LNCaP clone FGC (cell line): Measurements from ENCODE around the gene PLPPR2.

Experiments used
- DNase-seq: peaks from one replicate; pipeline ENCODE4 v3.0.0-alpha.2; 2011; ENCODE audit warnings: low read depth
- H3K4me3 ChIP-seq: 2 replicates; pipeline ENCODE4 v1.5.1; 2011; ENCODE audit warnings: mild to moderate bottlenecking, low read depth, low read length, control low read depth
- TF ChIP-seq, protein P1 (sequence below): IDR thresholded peaks from 2 replicates; pipeline ENCODE4 v1.5.1; 2012; ENCODE audit warnings: mild to moderate bottlenecking; ENCODE audit not compliant: control insufficient read depth, insufficient read depth; ENCODE audit errors: extremely low read depth

The PLPPR2 gene

DNA sequence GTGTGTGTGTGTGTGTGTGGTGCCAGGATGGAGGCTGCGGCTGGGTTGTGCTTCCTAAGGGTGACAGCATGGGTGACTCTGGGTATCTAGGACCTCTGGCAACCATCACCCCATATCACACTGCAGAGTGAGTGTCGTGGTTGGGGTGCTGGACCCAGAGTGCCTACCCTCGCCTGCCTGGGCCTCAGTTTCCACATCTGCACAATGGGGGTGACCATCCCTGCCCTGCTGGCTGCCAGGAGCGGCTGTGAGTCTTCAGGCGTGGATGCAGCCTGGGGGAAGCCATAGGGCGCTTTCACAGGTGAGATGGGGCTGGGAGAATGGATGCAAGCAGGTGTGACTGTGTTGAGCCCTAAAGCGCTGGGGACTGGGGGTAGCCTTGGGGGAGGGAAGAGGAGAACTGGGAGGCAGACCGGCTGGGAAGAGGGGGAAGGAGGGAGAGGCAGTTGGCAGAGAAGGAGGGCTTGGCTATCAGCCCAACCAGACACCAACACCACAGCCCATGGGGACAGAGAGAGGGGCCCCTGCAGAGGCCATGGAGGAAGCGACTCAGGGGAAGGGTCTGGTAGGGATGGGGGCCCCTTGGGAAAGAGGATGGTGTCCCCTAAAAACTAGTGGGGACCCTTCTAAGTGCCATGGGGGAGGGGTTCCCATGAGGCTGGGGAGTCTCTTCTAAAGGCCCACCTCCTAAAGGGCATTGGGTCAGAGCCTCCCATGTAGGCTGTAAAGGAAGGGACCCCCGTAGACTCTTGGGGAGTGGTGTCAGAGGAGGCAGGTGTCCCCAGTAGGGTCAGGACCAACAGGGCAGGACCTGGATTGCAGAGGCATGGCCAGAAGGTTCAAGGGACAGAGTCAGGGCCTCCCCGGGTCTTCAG is 1.7 kb downstream of the PLPPR2 start:
- H3K4me3 ChIP-seq, result no peak overlapping the region
- TF ChIP-seq, protein P1, sequence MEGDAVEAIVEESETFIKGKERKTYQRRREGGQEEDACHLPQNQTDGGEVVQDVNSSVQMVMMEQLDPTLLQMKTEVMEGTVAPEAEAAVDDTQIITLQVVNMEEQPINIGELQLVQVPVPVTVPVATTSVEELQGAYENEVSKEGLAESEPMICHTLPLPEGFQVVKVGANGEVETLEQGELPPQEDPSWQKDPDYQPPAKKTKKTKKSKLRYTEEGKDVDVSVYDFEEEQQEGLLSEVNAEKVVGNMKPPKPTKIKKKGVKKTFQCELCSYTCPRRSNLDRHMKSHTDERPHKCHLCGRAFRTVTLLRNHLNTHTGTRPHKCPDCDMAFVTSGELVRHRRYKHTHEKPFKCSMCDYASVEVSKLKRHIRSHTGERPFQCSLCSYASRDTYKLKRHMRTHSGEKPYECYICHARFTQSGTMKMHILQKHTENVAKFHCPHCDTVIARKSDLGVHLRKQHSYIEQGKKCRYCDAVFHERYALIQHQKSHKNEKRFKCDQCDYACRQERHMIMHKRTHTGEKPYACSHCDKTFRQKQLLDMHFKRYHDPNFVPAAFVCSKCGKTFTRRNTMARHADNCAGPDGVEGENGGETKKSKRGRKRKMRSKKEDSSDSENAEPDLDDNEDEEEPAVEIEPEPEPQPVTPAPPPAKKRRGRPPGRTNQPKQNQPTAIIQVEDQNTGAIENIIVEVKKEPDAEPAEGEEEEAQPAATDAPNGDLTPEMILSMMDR, result no peak

DNA sequence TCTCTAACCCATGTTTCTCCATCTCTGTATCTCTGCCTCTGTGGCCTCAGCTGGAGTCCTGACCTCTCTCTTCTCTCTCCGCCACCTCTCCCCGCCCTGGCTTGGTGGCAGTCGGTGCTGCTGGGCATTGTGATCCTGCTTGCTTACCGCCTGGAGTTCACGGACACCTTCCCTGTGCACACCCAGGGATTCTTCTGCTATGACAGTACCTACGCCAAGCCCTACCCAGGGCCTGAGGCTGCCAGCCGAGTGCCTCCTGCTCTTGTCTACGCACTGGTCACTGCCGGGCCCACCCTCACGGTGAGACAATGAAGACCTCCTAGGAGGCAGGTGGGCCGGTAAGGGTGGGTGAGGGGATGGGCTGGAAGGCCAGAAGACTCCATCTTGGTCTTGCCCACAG is 4.2 kb downstream of the PLPPR2 start:
- H3K4me3 ChIP-seq, result no peak overlapping the region
- TF ChIP-seq, protein P1, result no peak
- no peak for DNase-seq

More for the DNA sequence above, 1.7 kb downstream of the PLPPR2 start:
- DNase-seq, result no peak

DNA sequence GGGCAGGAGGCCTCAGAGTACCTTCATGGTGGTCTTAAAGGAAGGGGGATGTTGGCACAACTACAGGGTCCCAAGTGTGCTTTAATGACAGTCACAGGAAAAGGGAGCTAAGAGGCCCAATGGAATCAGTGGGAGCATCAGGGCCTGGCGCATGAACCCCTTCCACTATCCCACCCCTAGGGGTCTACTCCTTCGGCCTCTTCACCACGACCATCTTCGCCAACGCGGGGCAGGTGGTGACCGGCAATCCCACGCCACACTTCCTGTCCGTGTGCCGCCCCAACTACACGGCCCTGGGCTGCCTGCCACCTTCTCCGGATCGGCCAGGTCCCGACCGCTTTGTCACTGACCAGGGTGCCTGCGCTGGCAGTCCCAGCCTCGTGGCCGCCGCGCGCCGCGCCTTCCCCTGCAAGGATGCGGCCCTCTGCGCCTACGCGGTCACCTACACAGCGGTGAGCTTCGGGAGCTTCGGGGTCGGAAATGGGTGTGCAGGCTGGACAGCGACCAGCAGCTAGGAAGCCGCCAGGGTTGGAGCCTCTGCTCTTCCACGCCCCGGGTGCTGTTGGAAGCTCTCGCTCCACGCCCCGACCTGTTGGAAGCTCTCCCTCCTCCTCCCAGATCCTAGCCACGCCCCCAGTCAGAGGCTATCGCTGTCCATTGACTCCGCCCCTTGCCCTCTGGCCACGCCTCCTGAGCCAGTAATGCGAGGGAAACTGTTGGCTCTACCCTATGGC is 6.0 kb downstream of the PLPPR2 start:
- TF ChIP-seq, protein P1, result no peak
- H3K4me3 ChIP-seq, result no peak overlapping the region
- DNase-seq, result no peak

DNA sequence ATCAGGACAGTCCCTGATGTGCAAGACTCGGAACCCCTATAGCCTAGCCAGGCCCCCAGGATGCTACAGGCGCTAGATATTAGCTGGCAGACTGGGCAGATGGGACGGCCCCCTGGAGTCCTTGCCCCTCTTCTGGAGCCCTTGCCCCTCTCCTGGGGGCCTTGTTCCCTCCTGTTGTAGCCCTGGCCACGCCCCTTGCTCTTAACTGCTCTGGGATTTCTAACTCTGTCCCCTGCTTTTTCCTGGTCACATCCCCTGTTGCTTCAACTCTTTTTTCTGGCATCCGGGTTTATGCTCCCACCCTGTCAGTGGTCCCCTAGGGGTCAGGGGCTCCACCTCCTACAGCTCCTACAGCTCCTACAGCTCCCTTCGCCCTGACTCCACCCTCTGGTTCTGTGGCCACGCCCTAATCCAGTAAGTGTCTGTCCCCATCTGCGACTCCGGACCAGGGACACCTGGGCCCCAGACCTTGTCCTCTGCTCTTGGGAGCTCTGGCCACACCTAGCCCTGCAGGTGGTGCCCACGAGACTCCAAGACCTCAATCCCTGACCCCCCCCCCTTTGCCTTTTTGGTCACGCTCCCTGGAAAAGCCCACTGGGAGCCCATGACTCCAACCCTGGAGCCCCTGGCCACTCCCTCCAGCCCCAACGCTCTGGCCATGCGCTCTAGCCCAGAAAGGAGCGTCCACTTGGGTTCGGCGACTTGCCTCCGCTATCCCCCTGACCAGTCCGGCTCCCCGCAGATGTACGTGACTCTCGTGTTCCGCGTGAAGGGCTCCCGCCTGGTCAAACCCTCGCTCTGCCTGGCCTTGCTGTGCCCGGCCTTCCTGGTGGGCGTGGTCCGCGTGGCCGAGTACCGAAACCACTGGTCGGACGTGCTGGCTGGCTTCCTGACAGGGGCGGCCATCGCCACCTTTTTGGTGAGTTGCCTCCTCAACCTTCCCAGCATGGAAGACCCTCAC is 6.8 kb downstream of the PLPPR2 start:
- no peak for DNase-seq
- no peak overlapping the region for H3K4me3 ChIP-seq
- TF ChIP-seq, protein P1, result no peak

DNA sequence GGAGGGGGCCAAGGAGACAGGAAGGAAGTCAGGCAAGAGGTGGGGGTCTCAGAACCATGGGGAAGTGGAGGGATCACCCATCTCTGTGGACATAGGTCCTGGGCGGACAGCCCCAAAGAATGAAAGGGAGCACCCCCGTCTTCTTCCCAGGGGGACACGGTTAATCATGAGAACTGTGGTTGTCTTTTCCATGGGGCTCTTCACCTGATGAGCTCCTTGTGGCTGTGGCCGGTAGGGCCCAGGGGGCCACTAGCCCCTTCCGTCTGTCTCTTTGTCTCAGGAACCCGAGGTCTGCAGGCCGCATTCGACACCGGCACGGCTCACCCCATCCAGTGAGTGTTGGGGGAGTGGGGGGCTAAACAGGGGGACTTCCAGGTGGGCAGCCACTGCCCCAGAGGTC is 8.6 kb downstream of the PLPPR2 start:
- no peak for DNase-seq
- H3K4me3 ChIP-seq, result no peak overlapping the region
- TF ChIP-seq, protein P1, result no peak

DNA sequence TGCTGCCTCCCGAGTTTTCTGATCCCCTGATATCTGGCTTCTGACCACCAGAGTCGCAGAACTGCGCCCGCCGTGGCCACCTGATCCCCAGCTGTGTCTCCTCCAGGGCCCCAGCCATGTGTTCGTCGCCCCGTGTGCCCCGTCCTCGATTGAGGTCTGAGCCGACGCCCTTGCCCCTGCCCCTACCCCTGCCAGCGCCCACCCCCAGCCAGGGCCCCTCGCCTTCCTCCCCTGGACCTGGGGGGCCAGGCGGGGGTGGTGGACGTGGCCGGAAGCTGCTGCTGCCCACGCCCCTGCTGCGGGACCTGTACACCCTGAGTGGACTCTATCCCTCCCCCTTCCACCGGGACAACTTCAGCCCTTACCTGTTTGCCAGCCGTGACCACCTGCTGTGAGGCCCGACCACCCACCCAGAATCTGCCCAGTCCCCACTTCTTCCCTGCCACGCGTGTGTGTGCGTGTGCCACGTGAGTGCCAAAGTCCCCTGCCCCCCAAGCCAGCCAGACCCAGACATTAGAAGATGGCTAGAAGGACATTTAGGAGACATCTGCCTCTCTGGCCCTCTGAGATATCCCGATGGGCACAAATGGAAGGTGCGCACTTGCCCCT is 9.2 kb downstream of the PLPPR2 start:
- no peak for DNase-seq
- no peak overlapping the region for H3K4me3 ChIP-seq

More for the DNA sequence above, 9.2 kb downstream of the PLPPR2 start:
- TF ChIP-seq, protein P1, result no peak
